IMR-90 (cell line): ENCODE results near the gene KLC4. TPM values are rescaled to one million over a fixed set of nuclear protein-coding genes. Genes with fewer than 3 reads are reported as not detected.
A peak's percentile ranks its signal among the peaks of the same experiment; 100 is the strongest.

Source experiments
- ATAC-seq: fragments of 200-7000 bp; cut with Tn5 transposase; 2 replicates; pipeline ENCODE4 v1.9.1; 2020; ENCODE audit warnings: low read depth, mild to moderate bottlenecking, moderate library complexity
- BruUV-seq: library from RNA; stranded (reverse); fragments of 400-500 nt; replicated peaks from 2 replicates; lab custom pipeline; 2021; lab: Mats Ljungman, UMichigan
- CTCF ChIA-PET: fragments of 300-600 bp; formaldehyde crosslinking; extraction: SDS; loops from one replicate; lab custom pipeline; 2021; ENCODE audit warnings: antibody characterized with exemption; lab: Yijun Ruan, JAX
- POLR2A ChIA-PET: fragments of 300-600 bp; sonication (Branson Sonifier 250); formaldehyde crosslinking; loops from one replicate; lab custom pipeline; 2022; ENCODE audit warnings: antibody characterized with exemption; ENCODE audit not compliant: unreplicated experiment; lab: Charles Lee
- DNase-seq: peaks from one replicate; pipeline ENCODE4 v3.0.0; 2013
- H2AFZ ChIP-seq: replicated peaks from 2 replicates; pipeline ENCODE3; 2013; ENCODE audit warnings: low read length, mild to moderate bottlenecking; ENCODE audit not compliant: poor library complexity
- H2AK5ac ChIP-seq: 2 replicates; pipeline ENCODE4 v1.6.1; 2013; ENCODE audit warnings: low read depth, low read length, inconsistent platforms
- H2AK9ac ChIP-seq: replicated peaks from 2 replicates; pipeline ENCODE3; 2013; ENCODE audit warnings: mild to moderate bottlenecking, low read depth, low read length, moderate library complexity; ENCODE audit not compliant: poor library complexity
- H2BK120ac ChIP-seq: 2 replicates; pipeline ENCODE4 v1.6.1; 2013; ENCODE audit warnings: low read depth, low read length, inconsistent platforms
- H2BK15ac ChIP-seq: 3 replicates; pipeline ENCODE4 v1.6.1; 2013; ENCODE audit warnings: low read depth, low read length, inconsistent platforms
- H2BK20ac ChIP-seq: 2 replicates; pipeline ENCODE4 v1.6.1; 2013; ENCODE audit warnings: low read depth, mild to moderate bottlenecking, inconsistent platforms, low read length, moderate library complexity
- H2BK5ac ChIP-seq: 2 replicates; pipeline ENCODE4 v1.6.1; 2013; ENCODE audit warnings: mild to moderate bottlenecking, low read depth, low read length, inconsistent platforms; ENCODE audit not compliant: poor library complexity, severe bottlenecking
- H3K14ac ChIP-seq: replicated peaks from 2 replicates; pipeline ENCODE4 v1.6.1; 2013; ENCODE audit warnings: low read depth, low read length, inconsistent platforms
- H3K18ac ChIP-seq: 2 replicates; pipeline ENCODE4 v1.6.1; 2013; ENCODE audit warnings: low read depth, low read length, control low read depth
- H3K23ac ChIP-seq: 2 replicates; pipeline ENCODE4 v1.6.1; 2013; ENCODE audit warnings: low read depth, low read length, inconsistent platforms
- H3K27ac ChIP-seq: 2 replicates; pipeline ENCODE4 v1.5.1; 2013; ENCODE audit warnings: mild to moderate bottlenecking, control low read depth, low read length; ENCODE audit not compliant: insufficient read depth
- H3K27me3 ChIP-seq: 2 replicates; pipeline ENCODE4 v1.6.1; 2013; ENCODE audit warnings: low read length; ENCODE audit not compliant: control insufficient read depth, insufficient read depth
- H3K36me3 ChIP-seq: 2 replicates; pipeline ENCODE4 v1.6.1; 2013; ENCODE audit warnings: low read length, mixed read lengths; ENCODE audit not compliant: control insufficient read depth, insufficient read depth
- H3K4ac ChIP-seq: 2 replicates; pipeline ENCODE4 v1.6.1; 2013; ENCODE audit warnings: low read depth, low read length, inconsistent platforms
- H3K4me1 ChIP-seq: 2 replicates; pipeline ENCODE4 v1.6.1; 2013; ENCODE audit warnings: low read length, mixed read lengths; ENCODE audit not compliant: control insufficient read depth, insufficient read depth
- H3K4me2 ChIP-seq: 2 replicates; pipeline ENCODE4 v1.6.1; 2013; ENCODE audit warnings: low read depth, mild to moderate bottlenecking, control low read depth, low read length, moderate library complexity
- H3K4me3 ChIP-seq: 2 replicates; pipeline ENCODE4 v1.5.1; 2013; ENCODE audit warnings: low read depth, mild to moderate bottlenecking, control low read depth, low read length, moderate library complexity; ENCODE audit not compliant: insufficient read depth
- H3K56ac ChIP-seq: 2 replicates; pipeline ENCODE4 v1.6.1; 2013; ENCODE audit warnings: low read length, inconsistent platforms; ENCODE audit not compliant: insufficient read depth; ENCODE audit errors: extremely low read depth
- H3K79me1 ChIP-seq, 2 experiments: 2 replicates each; pipeline ENCODE4 v1.6.1; 2013; ENCODE audit warnings: low read length in 2 of 2, inconsistent platforms in 1 of 2, low read depth in 1 of 2
- H3K9ac ChIP-seq: 2 replicates; pipeline ENCODE4 v1.6.1; 2013; ENCODE audit warnings: low read depth, low read length, control low read depth
- H3K9me1 ChIP-seq: 2 replicates; pipeline ENCODE4 v1.6.1; 2013; ENCODE audit warnings: low read length, inconsistent platforms; ENCODE audit not compliant: insufficient read depth
- H3K9me3 ChIP-seq: 2 replicates; pipeline ENCODE4 v1.6.1; 2013; ENCODE audit warnings: low read length; ENCODE audit not compliant: control insufficient read depth, insufficient read depth
- H4K20me1 ChIP-seq: 2 replicates; pipeline ENCODE4 v1.6.1; 2013; ENCODE audit warnings: low read length, inconsistent platforms; ENCODE audit not compliant: insufficient read depth
- H4K5ac ChIP-seq: 2 replicates; pipeline ENCODE4 v1.6.1; 2013; ENCODE audit warnings: mild to moderate bottlenecking, low read depth, low read length, control low read depth
- H4K8ac ChIP-seq, 2 experiments: 2 replicates each; pipeline ENCODE4 v1.6.1; 2013; ENCODE audit warnings: low read depth in 2 of 2, low read length in 2 of 2, control low read depth in 1 of 2, inconsistent platforms in 1 of 2
- H4K91ac ChIP-seq: 2 replicates; pipeline ENCODE4 v1.6.1; 2013; ENCODE audit warnings: low read depth, low read length, inconsistent platforms; ENCODE audit not compliant: insufficient read depth
- BHLHE40 ChIP-seq: fragments of 150-350 bp; IDR thresholded peaks from 2 replicates; pipeline ENCODE4 v1.6.1; 2016; ENCODE audit warnings: mild to moderate bottlenecking, low read depth, low read length
- CHD1 ChIP-seq: IDR thresholded peaks from 2 replicates; pipeline ENCODE4 v1.6.1; 2012; ENCODE audit warnings: low read depth, low read length, improper control_type of control experiment
- FOS ChIP-seq: fragments of 150-350 bp; IDR thresholded peaks from 2 replicates; pipeline ENCODE4 v1.6.1; 2016; ENCODE audit warnings: low read depth, low read length
- MAFK ChIP-seq: IDR thresholded peaks from 2 replicates; pipeline ENCODE4 v1.6.1; 2012; ENCODE audit warnings: low read depth, low read length, improper control_type of control experiment
- NFE2L2 ChIP-seq: fragments of 150-350 bp; IDR thresholded peaks from 2 replicates; pipeline ENCODE4 v1.6.1; 2016; ENCODE audit warnings: low read depth, mild to moderate bottlenecking, low read length
- POLR2A ChIP-seq: IDR thresholded peaks from 2 replicates; pipeline ENCODE4 v1.6.1; 2012; ENCODE audit warnings: mild to moderate bottlenecking, low read depth, low read length
- RAD21 ChIP-seq: IDR thresholded peaks from 2 replicates; pipeline ENCODE4 v1.6.1; 2012; ENCODE audit warnings: low read length, improper control_type of control experiment
- RCOR1 ChIP-seq: IDR thresholded peaks from 2 replicates; pipeline ENCODE4 v1.6.1; 2012; ENCODE audit warnings: mild to moderate bottlenecking, low read length, improper control_type of control experiment; ENCODE audit not compliant: insufficient replicate concordance
- RFX5 ChIP-seq: IDR thresholded peaks from 2 replicates; pipeline ENCODE4 v1.8.0; 2012; ENCODE audit warnings: low read depth, mild to moderate bottlenecking, low read length, moderate library complexity
- USF2 ChIP-seq: fragments of 150-350 bp; IDR thresholded peaks from 2 replicates; pipeline ENCODE4 v1.6.1; 2017; ENCODE audit warnings: mild to moderate bottlenecking, antibody characterized with exemption, low read length, low read depth
- WGBS, 2 experiments: methylation state at CpG; one replicate each; pipeline versions ENCODE4 v1.1.5 to v1.1.7; 2013; ENCODE audit warnings: missing lambda C conversion rate in 2 of 2; ENCODE audit not compliant: insufficient read length in 1 of 2; ENCODE audit errors: extremely low coverage in 2 of 2; 5-methylcytosine and 5-hydroxymethylcytosine counted together
- dilution Hi-C: fragments of 300-500 bp; cut with HindIII; formaldehyde crosslinking; loops from one replicate; pipeline ENCODE4 v1.14.3; 2018; ENCODE audit warnings: low sequenced_read_pairs; ENCODE audit not compliant: unreplicated experiment
- in situ Hi-C: fragments of 300-500 bp; cut with MboI; formaldehyde crosslinking; loops from 3 replicates; pipeline ENCODE4 v1.14.3; 2019; ENCODE audit warnings: low sequenced_read_pairs, inconsistent platforms, mixed read lengths
- intact Hi-C: fragments of 100-400 bp; cut with micrococcal nuclease; formaldehyde crosslinking; loops from 2 replicates; pipeline ENCODE4 v1.10.0; 2022
- polyA plus RNA-seq, 3 experiments: library from polyadenylated mRNA; depleted of rRNA; stranded (reverse); fragments of >200 nt; gene quantifications; 2 replicates each; pipeline ENCODE4 v1.2.3, GENCODE V29; 2012; ENCODE audit warnings: low replicate concordance in 1 of 3
- total RNA-seq: library from RNA; depleted of rRNA; stranded (reverse); fragments of >200 nt; gene quantifications from 2 replicates; pipeline ENCODE4 v1.2.3, GENCODE V29; 2012

The KLC4 gene
- total and polyA plus RNA-seq, 2 of the 4 experiments (the other 2 are of a cell fraction): 10.9 to 13.0 TPM

- Histone ChIP-seq H2BK5ac (no peak overlapping the region), H2AFZ (no peak overlapping the region), H3K27ac (no peak overlapping the region), H3K56ac (no peak overlapping the region), H3K36me3 (peaks cover 38% of the 10 kb centered on the region), H3K27me3 (no peaks in the 10 kb centered on the region), H3K18ac (no peak overlapping the region), H4K91ac (no peak overlapping the region), H3K4me1 (peaks cover 14% of the 10 kb centered on the region), H2BK120ac (no peak overlapping the region), H2BK15ac (no peak overlapping the region), H2BK20ac (no peak overlapping the region), H3K4me3 (no peak overlapping the region), H3K23ac (no peak overlapping the region), H3K14ac (no peak overlapping the region), H4K5ac (no peak overlapping the region; the same call in 1 of the 2 replicates), H3K9ac (no peak overlapping the region), H4K8ac (peak overlapping the region in 1 of 2 experiments; percentile 88; a peak in 1 of 4 replicates), H2AK5ac (no peak overlapping the region), H4K20me1 (peaks cover 12% of the 10 kb centered on the region), H3K4me2 (no peak overlapping the region), H2AK9ac (no peak overlapping the region), H3K79me1 (peaks cover 24 to 78% of the 10 kb centered on the region in 2 experiments), H3K4ac (no peak overlapping the region), H3K9me3 (no peaks in the 10 kb centered on the region), H3K9me1 (peaks cover 7% of the 10 kb centered on the region)
- ChIA-PET CTCF (no interaction called here), POLR2A (no interaction called here)
- no peak for TF ChIP-seq POLR2A
- no peak for TF ChIP-seq NFE2L2
- TF ChIP-seq RFX5: no peak
- no peak for TF ChIP-seq BHLHE40
- no peak for TF ChIP-seq CHD1
- TF ChIP-seq USF2: no peak
- TF ChIP-seq MAFK: no peak
- TF ChIP-seq RAD21: no peak
- no peak for TF ChIP-seq FOS
- TF ChIP-seq RCOR1: no peak
- in situ Hi-C loops (no loop called here), dilution Hi-C loops (no loop called here), intact Hi-C loops (no loop called here)
- DNase-seq (no peak), ATAC-seq (no peak)
- BruUV-seq: no TSS peak
- 94% methylated on average over 2 of the region's 3 CpGs; no CpG with 5 or more reads in 1 of the 2 experiments for WGBS, 2 experiments
These were observed 39.3 kb upstream of the KLC4 start for GRCh38 chr6:43020052-43020705.
